GM20000 (cell line): ENCODE data around the gene KREMEN2.

Experiments
- DNase-seq: peaks from one replicate; pipeline ENCODE4 v3.0.0; 2012; ENCODE audit warnings: low spot score
- CTCF ChIP-seq: IDR thresholded peaks from 2 replicates; pipeline ENCODE4 v1.5.1; 2012; ENCODE audit warnings: mild to moderate bottlenecking, control low read depth; ENCODE audit errors: extremely low read depth, missing control alignments

Gene KREMEN2

GRCh38 chr16:3008690-3009037, 44.6 kb downstream of the KREMEN2 start:
- TF ChIP-seq CTCF: no peak
- DNase-seq: no peak

GRCh38 chr16:3009568-3010390, 45.7 kb downstream of the KREMEN2 start:
- DNase-seq: no peak
- no peak for TF ChIP-seq CTCF

- no peak for TF ChIP-seq CTCF
Measured at GRCh38 chr16:3010510-3010909, 46.4 kb downstream of the KREMEN2 start.

GRCh38 chr16:3012246-3012645, 48.2 kb downstream of the KREMEN2 start:
- no peak for TF ChIP-seq CTCF
- no peak for DNase-seq

More at GRCh38 chr16:3010510-3010909, 46.4 kb downstream of the KREMEN2 start:
- no peak for DNase-seq

- TF ChIP-seq CTCF: no peak
- DNase-seq: no peak
Measured at GRCh38 chr16:3012828-3013420, 48.8 kb downstream of the KREMEN2 start, which contains the start of gene CLDN9. Gene CLDN9, plus strand, starts transcription at chr16:3012923. Its CDS starts 440 bp downstream, at chr16:3013363.

- TF ChIP-seq CTCF: no peak
- DNase-seq: no peak
Measured at GRCh38 chr16:3013491-3013951, 49.4 kb downstream of the KREMEN2 start.

- no peak for DNase-seq
- TF ChIP-seq CTCF: no peak
Measured at GRCh38 chr16:3013998-3014690, 50.1 kb downstream of the KREMEN2 start.
